ENCODE measurements around the gene CLCN3.
"Not testable (repeated sequence)": the region's sequence is repeated elsewhere in the genome, so short reads cannot be mapped to it uniquely, and the experiment has no call there.

GRCh38 chr4:169678951-169679591, 58.7 kb downstream of the CLCN3 start:
- not testable (repeated sequence) for TF ChIP-seq RFX5 (IDR thresholded peaks at IDR 0.05; ENCODE audit: low read depth, low read length); MAFK (IDR thresholded peaks at IDR 0.05; ENCODE audit: low read depth, low read length); CTCF (conservative IDR thresholded peaks at IDR 0.05; ENCODE audit: low read depth, low read length); POLR2A (IDR thresholded peaks at IDR 0.05; ENCODE audit: low read depth, low read length); USF2 (IDR thresholded peaks at IDR 0.05; ENCODE audit: low read depth, low read length)
